Fibroblast of mammary gland (primary cell): ENCODE results near the gene DEGS1.

Source experiments
- DNase-seq: peaks from one replicate; pipeline ENCODE4 v3.0.0-alpha.2; 2010; ENCODE audit warnings: low read depth
- H3K4me3 ChIP-seq: 2 replicates; pipeline ENCODE4 v1.5.1; 2011; ENCODE audit warnings: low read depth, mild to moderate bottlenecking, low read length, moderate library complexity; ENCODE audit not compliant: control insufficient read depth
- TF ChIP-seq, protein P1 (sequence below): conservative IDR thresholded peaks from 2 replicates; pipeline ENCODE4 v1.5.1; 2011; ENCODE audit warnings: low read depth, low read length, inconsistent platforms; ENCODE audit not compliant: control insufficient read depth, insufficient read depth

Gene DEGS1

DNA sequence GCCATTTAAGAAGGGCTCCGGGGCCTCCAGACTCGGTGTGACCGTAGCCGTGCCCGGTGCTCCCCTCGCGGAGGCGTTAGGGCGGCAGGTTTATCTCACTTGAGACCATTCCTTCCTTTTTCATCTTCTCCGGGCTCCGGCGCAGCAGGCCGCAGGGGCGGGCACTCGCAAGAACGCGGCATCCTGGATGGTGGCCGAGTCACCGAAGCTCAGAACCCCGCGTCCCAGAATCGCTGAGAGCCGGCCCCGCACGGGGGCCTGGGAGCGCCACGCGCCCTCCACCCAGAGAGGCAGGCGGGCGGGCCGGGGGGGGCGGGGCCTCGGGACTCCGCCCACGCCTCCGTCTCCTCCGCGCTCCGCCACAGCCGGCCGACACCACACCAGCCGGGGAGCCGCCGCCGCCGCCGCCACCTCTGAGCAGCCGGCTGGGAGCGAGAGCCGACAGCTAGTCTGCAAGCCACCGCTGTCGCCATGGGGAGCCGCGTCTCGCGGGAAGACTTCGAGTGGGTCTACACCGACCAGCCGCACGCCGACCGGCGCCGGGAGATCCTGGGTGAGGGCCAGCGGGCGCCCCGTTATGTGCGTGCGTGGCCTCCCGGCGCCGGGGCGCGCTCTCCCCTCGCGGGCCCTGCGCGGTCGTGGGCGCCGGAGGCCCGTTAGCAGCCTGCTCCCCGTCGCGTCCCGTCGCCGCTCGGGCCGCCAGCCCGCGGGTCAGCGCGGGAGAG, at the start of gene DEGS1:
Gene DEGS1 (plus strand): TSS at position 375 of the 725 bp plus-strand sequence. CDS start 97 bp downstream, at position 472.
- TF ChIP-seq, protein P1, sequence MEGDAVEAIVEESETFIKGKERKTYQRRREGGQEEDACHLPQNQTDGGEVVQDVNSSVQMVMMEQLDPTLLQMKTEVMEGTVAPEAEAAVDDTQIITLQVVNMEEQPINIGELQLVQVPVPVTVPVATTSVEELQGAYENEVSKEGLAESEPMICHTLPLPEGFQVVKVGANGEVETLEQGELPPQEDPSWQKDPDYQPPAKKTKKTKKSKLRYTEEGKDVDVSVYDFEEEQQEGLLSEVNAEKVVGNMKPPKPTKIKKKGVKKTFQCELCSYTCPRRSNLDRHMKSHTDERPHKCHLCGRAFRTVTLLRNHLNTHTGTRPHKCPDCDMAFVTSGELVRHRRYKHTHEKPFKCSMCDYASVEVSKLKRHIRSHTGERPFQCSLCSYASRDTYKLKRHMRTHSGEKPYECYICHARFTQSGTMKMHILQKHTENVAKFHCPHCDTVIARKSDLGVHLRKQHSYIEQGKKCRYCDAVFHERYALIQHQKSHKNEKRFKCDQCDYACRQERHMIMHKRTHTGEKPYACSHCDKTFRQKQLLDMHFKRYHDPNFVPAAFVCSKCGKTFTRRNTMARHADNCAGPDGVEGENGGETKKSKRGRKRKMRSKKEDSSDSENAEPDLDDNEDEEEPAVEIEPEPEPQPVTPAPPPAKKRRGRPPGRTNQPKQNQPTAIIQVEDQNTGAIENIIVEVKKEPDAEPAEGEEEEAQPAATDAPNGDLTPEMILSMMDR = no peak
- peak within 1 kb of the TSS; percentile 86 for H3K4me3 ChIP-seq
- DNase-seq = peak; percentile 55

GRCh38 chr1:224133741-224134299, 49.2 kb upstream of the DEGS1 start:
- no peak overlapping the region for H3K4me3 ChIP-seq
- TF ChIP-seq, protein P1 = no peak
- DNase-seq = no peak

GRCh38 chr1:224137518-224137917, 45.5 kb upstream of the DEGS1 start:
- TF ChIP-seq, protein P1 = no peak
- no peak overlapping the region for H3K4me3 ChIP-seq
- no peak for DNase-seq

GRCh38 chr1:224138198-224138597, 44.8 kb upstream of the DEGS1 start:
- TF ChIP-seq, protein P1 = no peak
- no peak for DNase-seq
- no peak overlapping the region for H3K4me3 ChIP-seq

GRCh38 chr1:224141693-224142092, 41.3 kb upstream of the DEGS1 start:
- no peak for DNase-seq
- no peak overlapping the region for H3K4me3 ChIP-seq
- TF ChIP-seq, protein P1 = no peak

GRCh38 chr1:224149709-224150108, 33.3 kb upstream of the DEGS1 start:
- DNase-seq = no peak
- TF ChIP-seq, protein P1 = no peak
- no peak overlapping the region for H3K4me3 ChIP-seq
